SU-DHL-6 (cell line): ENCODE results near the gene ZC3H18.

Experiments
- H2AFZ ChIP-seq: fragments of 200-600 bp; sonication (generic); 2 replicates; pipeline ENCODE4 v1.6.1; 2014; ENCODE audit warnings: low read depth, mild to moderate bottlenecking, moderate library complexity, mixed read lengths, antibody characterized with exemption, low read length; ENCODE audit not compliant: severe bottlenecking
- H3F3A ChIP-seq: fragments of 200-600 bp; shearing (Covaris generic); 2 replicates; pipeline ENCODE4 v1.6.0; 2016; ENCODE audit warnings: antibody characterized with exemption, mild to moderate bottlenecking; ENCODE audit not compliant: insufficient read depth
- H3K27ac ChIP-seq: fragments of 200-600 bp; sonication (generic); 2 replicates; pipeline ENCODE4 v1.5.1; 2016; ENCODE audit warnings: low read depth, mild to moderate bottlenecking, low read length, moderate library complexity, mixed read lengths
- H3K27me3 ChIP-seq: fragments of 200-600 bp; sonication (generic), shearing (Covaris generic); 2 replicates; pipeline ENCODE4 v1.6.0; 2014; ENCODE audit warnings: mild to moderate bottlenecking, low read length
- H3K36me3 ChIP-seq: fragments of 200-600 bp; sonication (generic); 2 replicates; pipeline ENCODE4 v1.6.1; 2014; ENCODE audit warnings: mild to moderate bottlenecking, low read length, mixed read lengths
- H3K4me2 ChIP-seq: fragments of 300-600, 200-600 bp; shearing (Covaris generic), sonication (generic); 2 replicates; pipeline ENCODE4 v1.6.0; 2014; ENCODE audit warnings: low read length, low read depth, mild to moderate bottlenecking; ENCODE audit not compliant: poor library complexity, severe bottlenecking
- H3K4me3 ChIP-seq: fragments of 200-600 bp; sonication (generic); 2 replicates; pipeline ENCODE4 v1.5.1; 2014; ENCODE audit warnings: antibody characterized with exemption, low read length, mild to moderate bottlenecking, mixed read lengths; ENCODE audit not compliant: insufficient read depth, poor library complexity, severe bottlenecking
- H3K79me2 ChIP-seq: fragments of 200-600 bp; sonication (generic); 2 replicates; pipeline ENCODE4 v1.6.1; 2014; ENCODE audit warnings: mild to moderate bottlenecking, low read length, moderate library complexity; ENCODE audit not compliant: insufficient read depth
- H3K9ac ChIP-seq: fragments of 200-600 bp; sonication (generic); 2 replicates; pipeline ENCODE4 v1.7.0; 2014; ENCODE audit warnings: mild to moderate bottlenecking, low read length
- H3K9me2 ChIP-seq: fragments of 200-600 bp; sonication (generic); replicated peaks from 2 replicates; pipeline ENCODE4 v1.6.1; 2014; ENCODE audit warnings: low read length; ENCODE audit not compliant: insufficient read depth
- H3K9me3 ChIP-seq: fragments of 200-600 bp; sonication (generic); 2 replicates; pipeline ENCODE4 v1.6.1; 2014; ENCODE audit warnings: low read length, mixed read lengths; ENCODE audit not compliant: insufficient read depth
- H4K20me1 ChIP-seq: fragments of 200-600 bp; sonication (generic); 2 replicates; pipeline ENCODE4 v1.6.1; 2014; ENCODE audit warnings: low read depth, mild to moderate bottlenecking, antibody characterized with exemption, low read length, moderate library complexity, mixed read lengths
- CTCF ChIP-seq: fragments of 200-600 bp; sonication (generic); IDR thresholded peaks from one replicate; pipeline ENCODE4 v1.5.1; 2017; ENCODE audit warnings: antibody characterized with exemption, mild to moderate bottlenecking, low read length, moderate library complexity; ENCODE audit not compliant: insufficient read depth, poor library complexity, severe bottlenecking
- EZH2phosphoT487 ChIP-seq: fragments of 200-600 bp; sonication (generic), shearing (Covaris generic); conservative IDR thresholded peaks from 2 replicates; pipeline ENCODE4 v1.6.1; 2018; ENCODE audit warnings: mild to moderate bottlenecking, antibody characterized with exemption, low read length, moderate library complexity, mixed read lengths

ZC3H18 gene

GRCh38 chr16:88527186-88527936, 42.8 kb upstream of the ZC3H18 start:
- Histone ChIP-seq H4K20me1 (no peaks in the 10 kb centered on the region), H3K4me3 (no peak overlapping the region), H3K9me3 (no peaks in the 10 kb centered on the region), H3F3A (no peaks in the 10 kb centered on the region), H3K79me2 (no peaks in the 10 kb centered on the region), H3K27me3 (no peaks in the 10 kb centered on the region), H3K4me2 (no peak overlapping the region), H3K27ac (no peak overlapping the region), H3K9ac (no peak overlapping the region), H3K36me3 (no peaks in the 10 kb centered on the region), H2AFZ (no peak overlapping the region), H3K9me2 (no peaks in the 10 kb centered on the region)
- peak; percentile 47 for TF ChIP-seq CTCF
- TF ChIP-seq EZH2phosphoT487, result no peak

- Histone ChIP-seq H3F3A (no peaks in the 10 kb centered on the region), H3K4me2 (no peak overlapping the region), H3K27ac (no peak overlapping the region), H3K27me3 (no peaks in the 10 kb centered on the region), H3K9me3 (no peaks in the 10 kb centered on the region), H2AFZ (no peak overlapping the region), H4K20me1 (no peaks in the 10 kb centered on the region), H3K9me2 (no peaks in the 10 kb centered on the region), H3K4me3 (no peak overlapping the region), H3K36me3 (no peaks in the 10 kb centered on the region), H3K9ac (no peak overlapping the region), H3K79me2 (no peaks in the 10 kb centered on the region)
- TF ChIP-seq CTCF (no peak), EZH2phosphoT487 (no peak)
These were observed 42.1 kb upstream of the ZC3H18 start for GRCh38 chr16:88527937-88528743.

- Histone ChIP-seq H3K9me3 (no peaks in the 10 kb centered on the region), H3K27me3 (no peaks in the 10 kb centered on the region), H3K9me2 (no peaks in the 10 kb centered on the region), H3K79me2 (no peaks in the 10 kb centered on the region), H3K4me2 (no peak overlapping the region), H3F3A (no peaks in the 10 kb centered on the region), H2AFZ (no peak overlapping the region), H4K20me1 (no peaks in the 10 kb centered on the region), H3K27ac (no peak overlapping the region), H3K36me3 (no peaks in the 10 kb centered on the region), H3K9ac (no peak overlapping the region), H3K4me3 (no peak overlapping the region)
- TF ChIP-seq CTCF (no peak), EZH2phosphoT487 (no peak)
These were observed 41.3 kb upstream of the ZC3H18 start for GRCh38 chr16:88528902-88529318.
